22Rv1 (cell line): ENCODE measurements around the gene UACA.

Source experiments
- H3K27ac ChIP-seq: fragments of 450-650 bp; 2 replicates; pipeline ENCODE4 v1.5.1; 2017
- ZFX ChIP-seq: fragments of 450-650 bp; IDR thresholded peaks from 2 replicates; pipeline ENCODE4 v1.6.1; 2017; ENCODE audit warnings: antibody characterized with exemption, borderline replicate concordance
- TF ChIP-seq, protein P1 (sequence below): fragments of 450-650 bp; IDR thresholded peaks from 2 replicates; pipeline ENCODE4 v1.5.1; 2017; ENCODE audit warnings: mild to moderate bottlenecking

UACA gene

DNA sequence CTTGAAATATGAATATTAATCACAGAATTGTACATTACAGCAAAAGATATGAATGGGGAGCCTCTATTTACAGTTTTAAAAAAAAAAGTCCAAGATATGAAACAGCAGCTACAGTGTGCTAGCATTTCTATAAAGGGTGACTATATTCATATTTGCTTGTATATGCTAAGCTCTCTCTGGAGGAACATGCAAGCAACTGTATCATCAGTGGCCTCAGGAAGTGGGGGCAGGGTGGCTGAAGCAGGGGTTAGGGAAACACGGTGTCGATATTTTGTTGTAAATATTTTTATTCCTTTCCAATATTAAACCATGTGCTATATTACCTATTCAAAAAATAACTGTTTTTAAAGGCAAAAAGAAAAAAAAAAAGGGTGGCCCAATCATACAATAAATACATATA lies 2.3 kb downstream of the UACA start:
- no peak overlapping the region for H3K27ac ChIP-seq
- TF ChIP-seq, protein P1, sequence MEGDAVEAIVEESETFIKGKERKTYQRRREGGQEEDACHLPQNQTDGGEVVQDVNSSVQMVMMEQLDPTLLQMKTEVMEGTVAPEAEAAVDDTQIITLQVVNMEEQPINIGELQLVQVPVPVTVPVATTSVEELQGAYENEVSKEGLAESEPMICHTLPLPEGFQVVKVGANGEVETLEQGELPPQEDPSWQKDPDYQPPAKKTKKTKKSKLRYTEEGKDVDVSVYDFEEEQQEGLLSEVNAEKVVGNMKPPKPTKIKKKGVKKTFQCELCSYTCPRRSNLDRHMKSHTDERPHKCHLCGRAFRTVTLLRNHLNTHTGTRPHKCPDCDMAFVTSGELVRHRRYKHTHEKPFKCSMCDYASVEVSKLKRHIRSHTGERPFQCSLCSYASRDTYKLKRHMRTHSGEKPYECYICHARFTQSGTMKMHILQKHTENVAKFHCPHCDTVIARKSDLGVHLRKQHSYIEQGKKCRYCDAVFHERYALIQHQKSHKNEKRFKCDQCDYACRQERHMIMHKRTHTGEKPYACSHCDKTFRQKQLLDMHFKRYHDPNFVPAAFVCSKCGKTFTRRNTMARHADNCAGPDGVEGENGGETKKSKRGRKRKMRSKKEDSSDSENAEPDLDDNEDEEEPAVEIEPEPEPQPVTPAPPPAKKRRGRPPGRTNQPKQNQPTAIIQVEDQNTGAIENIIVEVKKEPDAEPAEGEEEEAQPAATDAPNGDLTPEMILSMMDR, result no peak
- TF ChIP-seq ZFX, result no peak

DNA sequence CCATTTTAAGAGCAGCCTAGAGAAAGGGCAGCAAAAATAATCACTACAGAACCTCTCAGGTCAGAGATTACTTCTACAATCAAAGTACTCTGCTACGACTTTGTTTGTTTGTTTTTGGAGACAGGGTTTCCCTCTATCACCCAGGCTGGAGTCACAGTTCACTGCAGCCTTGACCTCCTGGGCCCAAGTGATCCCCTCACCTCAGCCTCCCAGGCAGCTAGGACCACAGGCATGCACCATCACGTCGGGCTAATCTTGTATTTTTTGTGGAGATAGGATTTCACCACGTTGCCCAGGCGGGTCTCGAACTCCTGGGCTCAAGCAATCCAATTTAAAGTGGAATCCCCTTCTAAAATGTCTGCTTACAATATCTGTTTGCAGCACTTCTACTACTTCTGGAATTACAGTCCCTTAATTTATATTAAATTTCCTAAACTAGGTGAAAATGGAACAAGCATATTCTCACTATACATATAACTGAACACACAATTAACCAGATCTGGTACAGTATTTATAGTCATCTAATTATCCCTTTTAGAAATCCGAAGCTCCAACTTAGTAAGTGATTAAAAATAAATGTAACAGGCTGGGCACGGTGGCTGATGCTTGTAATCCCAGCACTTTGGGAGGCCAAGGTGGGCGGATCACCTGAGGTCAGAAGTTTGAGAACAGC lies 4.4 kb downstream of the UACA start:
- no peak overlapping the region for H3K27ac ChIP-seq

DNA sequence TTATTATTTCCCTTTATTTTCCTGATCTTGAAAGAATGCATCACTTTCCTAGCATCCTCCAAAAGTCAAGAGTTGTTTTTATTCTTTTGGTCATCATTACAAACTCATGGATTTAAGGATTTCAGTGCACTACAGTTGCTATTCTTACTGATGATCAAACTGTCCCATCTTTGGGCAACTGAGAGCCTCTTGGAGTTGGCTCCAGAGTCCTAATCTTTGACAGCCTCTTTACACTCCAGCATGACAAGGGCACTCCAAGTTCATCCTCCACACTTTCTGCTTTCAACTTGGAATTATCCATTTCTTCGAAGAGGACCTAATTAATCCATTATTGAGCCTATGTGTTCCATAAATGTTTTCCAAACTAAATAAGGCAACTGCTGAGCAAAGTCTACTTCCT lies 5.7 kb downstream of the UACA start:
- no peak overlapping the region for H3K27ac ChIP-seq

More for the DNA sequence above, 4.4 kb downstream of the UACA start:
- TF ChIP-seq ZFX, result no peak
- TF ChIP-seq, protein P1, result no peak

DNA sequence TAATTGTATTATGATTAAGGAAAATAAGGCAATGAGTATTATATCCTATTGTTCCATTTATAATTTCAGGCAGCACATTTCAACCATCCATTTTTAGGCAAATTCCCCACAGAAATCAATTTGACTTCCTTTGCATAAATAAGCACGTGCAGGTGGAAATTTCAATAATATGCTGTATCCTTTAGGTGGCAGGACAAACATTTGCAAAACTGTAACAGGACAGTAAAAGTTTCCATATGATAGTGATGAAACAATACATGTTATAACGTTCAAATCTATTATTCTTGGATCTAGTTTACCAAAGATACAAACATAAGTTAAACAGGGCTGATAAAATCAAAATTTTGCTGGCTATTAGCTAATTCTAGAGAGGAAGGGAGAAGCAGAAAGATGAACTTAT lies 8.5 kb downstream of the UACA start:
- TF ChIP-seq, protein P1, result no peak
- no peak for TF ChIP-seq ZFX
- no peak overlapping the region for H3K27ac ChIP-seq

More for the DNA sequence above, 5.7 kb downstream of the UACA start:
- TF ChIP-seq ZFX, result no peak
- TF ChIP-seq, protein P1, result no peak

DNA sequence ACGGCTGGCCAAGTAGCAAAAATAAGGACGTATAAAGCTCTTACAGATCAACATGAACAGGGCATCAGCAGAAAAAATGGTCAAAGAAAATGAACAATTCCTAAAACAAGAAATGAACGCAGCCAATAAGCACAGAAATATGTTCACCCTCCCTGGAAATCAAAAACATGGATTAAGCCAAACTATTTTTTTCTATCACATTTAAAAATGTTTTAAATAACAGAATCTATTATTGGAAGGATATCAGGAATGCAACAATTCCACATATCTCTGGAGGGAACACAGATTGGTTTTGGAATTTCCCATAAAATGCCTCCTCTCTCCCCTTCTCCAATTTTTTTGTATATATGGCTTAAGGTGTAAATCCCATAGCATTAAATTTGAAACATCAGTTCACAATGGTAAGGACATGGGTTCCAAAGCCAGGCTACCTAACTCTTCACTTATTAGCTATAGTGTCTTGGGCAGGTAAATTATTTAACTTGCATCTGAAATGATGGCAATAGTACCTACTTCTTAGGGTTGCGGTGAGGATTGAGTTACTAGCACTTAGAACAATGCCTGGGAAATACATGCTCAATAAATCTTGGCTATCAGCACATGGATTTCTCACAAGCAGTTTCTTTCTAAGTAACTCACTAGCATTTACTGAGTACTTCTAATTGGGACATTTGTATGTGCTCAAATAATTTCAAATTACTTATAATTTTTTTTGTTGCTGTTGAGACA lies 10.1 kb downstream of the UACA start:
- no peak overlapping the region for H3K27ac ChIP-seq
- TF ChIP-seq, protein P1, result no peak
- no peak for TF ChIP-seq ZFX

DNA sequence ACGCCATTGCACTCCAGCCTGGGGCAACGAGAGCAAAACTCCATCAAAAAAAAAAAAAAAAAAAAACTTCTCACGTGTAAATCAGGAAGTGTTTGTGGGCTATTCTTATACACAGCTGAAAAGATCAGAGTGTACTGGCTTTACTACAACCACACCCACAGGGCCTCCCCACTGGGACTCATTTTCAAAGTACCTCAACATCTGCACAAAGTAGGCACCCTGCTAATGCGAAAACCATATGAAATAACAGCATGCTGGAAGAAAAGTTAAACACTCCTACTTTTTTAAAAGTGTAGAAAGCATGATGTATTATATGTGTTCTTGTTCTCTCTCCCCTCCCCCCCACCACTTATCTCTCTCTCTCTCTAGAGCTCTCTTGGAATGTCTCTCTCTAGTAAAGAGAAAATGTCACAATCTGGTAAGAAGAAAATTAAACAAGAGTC lies 11.1 kb downstream of the UACA start:
- TF ChIP-seq, protein P1, result no peak
- TF ChIP-seq ZFX, result no peak
- H3K27ac ChIP-seq, result no peak overlapping the region
